Neural progenitor cell (in vitro differentiated cells): Measurements from ENCODE around the gene MFGE8. TPM values are rescaled to one million over a fixed set of nuclear protein-coding genes. Genes with fewer than 3 reads are reported as not detected.

Experiments
- DNase-seq: peaks from one replicate; pipeline ENCODE4 v3.0.0-alpha.2; 2016; ENCODE audit warnings: low spot score
- H2AFZ ChIP-seq: fragments of 200-600 bp; sonication (generic); replicated peaks from 2 replicates; pipeline ENCODE4 v1.6.1; 2016; ENCODE audit warnings: antibody characterized with exemption
- H3F3A ChIP-seq: fragments of 200-600 bp; sonication (generic); 2 replicates; pipeline ENCODE4 v1.6.1; 2016; ENCODE audit warnings: antibody characterized with exemption, low read depth
- H3K27ac ChIP-seq: fragments of 200-600 bp; sonication (generic); 2 replicates; pipeline ENCODE4 v1.5.1; 2016; ENCODE audit warnings: mild to moderate bottlenecking
- H3K27me3 ChIP-seq: fragments of 200-600 bp; sonication (generic); 2 replicates; pipeline ENCODE4 v1.6.1; 2016; ENCODE audit warnings: mild to moderate bottlenecking, moderate library complexity
- H3K36me3 ChIP-seq: fragments of 200-600 bp; sonication (generic); 2 replicates; pipeline ENCODE4 v1.5.1; 2016
- H3K4me1 ChIP-seq: fragments of 200-600 bp; sonication (generic); 2 replicates; pipeline ENCODE4 v1.6.1; 2016; ENCODE audit warnings: mixed run types
- H3K4me2 ChIP-seq: fragments of 200-600 bp; sonication (generic); 2 replicates; pipeline ENCODE4 v1.6.1; 2016
- H3K4me3 ChIP-seq: fragments of 200-600 bp; sonication (generic); 2 replicates; pipeline ENCODE4 v1.5.1; 2016
- H3K79me2 ChIP-seq: fragments of 200-600 bp; sonication (generic); 2 replicates; pipeline ENCODE4 v1.6.1; 2016; ENCODE audit warnings: low read depth
- H3K9ac ChIP-seq: fragments of 200-600 bp; sonication (generic); 2 replicates; pipeline ENCODE4 v1.6.1; 2016
- H3K9me3 ChIP-seq: fragments of 200-600 bp; sonication (generic); 2 replicates; pipeline ENCODE4 v1.5.1; 2016; ENCODE audit warnings: low read depth
- H4K20me1 ChIP-seq: fragments of 200-600 bp; sonication (generic); 2 replicates; pipeline ENCODE4 v1.6.1; 2016; ENCODE audit warnings: low read depth
- H3K27ac Mint-ChIP-seq: 3 replicates; pipeline ENCODE4 v1.8.0; 2021; ENCODE audit warnings: mixed read lengths
- H3K27me3 Mint-ChIP-seq: 2 replicates; pipeline ENCODE4 v1.8.0; 2022; ENCODE audit warnings: low read depth, mild to moderate bottlenecking, inconsistent platforms, moderate library complexity, mixed read lengths; ENCODE audit not compliant: insufficient read depth
- H3K36me3 Mint-ChIP-seq: 3 replicates; pipeline ENCODE4 v1.8.0; 2021; ENCODE audit warnings: mixed read lengths
- H3K4me1 Mint-ChIP-seq: 3 replicates; pipeline ENCODE4 v1.8.0; 2021; ENCODE audit warnings: mixed read lengths
- H3K4me3 Mint-ChIP-seq: 3 replicates; pipeline ENCODE4 v1.8.0; 2021; ENCODE audit warnings: mild to moderate bottlenecking, moderate library complexity, mixed read lengths
- H3K9me3 Mint-ChIP-seq: 3 replicates; pipeline ENCODE4 v1.8.0; 2020; ENCODE audit warnings: mixed read lengths
- CTCF ChIP-seq: fragments of 200-600 bp; sonication (generic); IDR thresholded peaks from 2 replicates; pipeline ENCODE4 v1.5.1; 2017; ENCODE audit warnings: antibody characterized with exemption, mild to moderate bottlenecking
- EZH2 ChIP-seq: fragments of 200-600 bp; sonication (generic); IDR thresholded peaks from 2 replicates; pipeline ENCODE4 v1.6.1; 2017; ENCODE audit warnings: antibody characterized with exemption, mild to moderate bottlenecking, moderate library complexity
- EZH2phosphoT487 ChIP-seq: fragments of 200-600 bp; sonication (generic); IDR thresholded peaks from 2 replicates; pipeline ENCODE4 v1.6.1; 2017; ENCODE audit warnings: antibody characterized with exemption
- total RNA-seq: library from RNA; depleted of rRNA; stranded (reverse); fragments of >200 nt; gene quantifications from 2 replicates; pipeline ENCODE4 v1.2.3, GENCODE V29; 2015; ENCODE audit warnings: low replicate concordance

Gene MFGE8
- total RNA-seq, 1 donor from 2014 or later: 92.6 TPM

GRCh38 chr15:88871313-88871712 is 41.9 kb downstream of the MFGE8 start:
- no peaks in the 10 kb centered on the region for H3K79me2 ChIP-seq
- no peak for DNase-seq
- no peak overlapping the region for H3K27ac Mint-ChIP-seq
- peaks cover 7% of the 10 kb centered on the region for H3K27me3 Mint-ChIP-seq
- no peaks in the 10 kb centered on the region for H3F3A ChIP-seq
- no peaks in the 10 kb centered on the region for H3K4me1 ChIP-seq
- no peak overlapping the region for H2AFZ ChIP-seq
- no peaks in the 10 kb centered on the region for H3K36me3 ChIP-seq
- H3K9ac ChIP-seq: no peak overlapping the region
- H3K4me3 ChIP-seq: no peak overlapping the region
- TF ChIP-seq EZH2phosphoT487 (no peak), CTCF (no peak), EZH2 (no peak)
- no peaks in the 10 kb centered on the region for H3K27me3 ChIP-seq
- H3K27ac ChIP-seq: no peak overlapping the region
- H3K9me3 ChIP-seq: no peaks in the 10 kb centered on the region
- no peaks in the 10 kb centered on the region for H3K4me1 Mint-ChIP-seq
- H3K4me3 Mint-ChIP-seq: no peak overlapping the region
- H3K4me2 ChIP-seq: no peak overlapping the region
- peaks cover 17% of the 10 kb centered on the region for H3K9me3 Mint-ChIP-seq
- H3K36me3 Mint-ChIP-seq: no peaks in the 10 kb centered on the region
- H4K20me1 ChIP-seq: no peaks in the 10 kb centered on the region

- no peaks in the 10 kb centered on the region for H3K9me3 ChIP-seq
- no peak overlapping the region for H3K9ac ChIP-seq
- no peaks in the 10 kb centered on the region for H3K36me3 Mint-ChIP-seq
- H3K4me1 Mint-ChIP-seq: no peaks in the 10 kb centered on the region
- no peak overlapping the region for H3K27ac Mint-ChIP-seq
- H2AFZ ChIP-seq: no peak overlapping the region
- no peak overlapping the region for H3K27ac ChIP-seq
- no peaks in the 10 kb centered on the region for H3K79me2 ChIP-seq
- no peak overlapping the region for H3K4me3 Mint-ChIP-seq
- no peaks in the 10 kb centered on the region for H4K20me1 ChIP-seq
- H3F3A ChIP-seq: no peaks in the 10 kb centered on the region
- no peak overlapping the region for H3K4me2 ChIP-seq
- H3K27me3 Mint-ChIP-seq: peaks cover 4% of the 10 kb centered on the region
- no peak overlapping the region for H3K4me3 ChIP-seq
- H3K36me3 ChIP-seq: no peaks in the 10 kb centered on the region
- no peak for DNase-seq
- TF ChIP-seq EZH2 (no peak), CTCF (no peak), EZH2phosphoT487 (no peak)
- H3K4me1 ChIP-seq: no peaks in the 10 kb centered on the region
- H3K9me3 Mint-ChIP-seq: peaks cover 17% of the 10 kb centered on the region
- no peaks in the 10 kb centered on the region for H3K27me3 ChIP-seq
Measured at GRCh38 chr15:88866295-88866881, 46.8 kb downstream of the MFGE8 start.

- H3K27ac Mint-ChIP-seq: no peak overlapping the region
- Histone ChIP-seq H3K79me2 (no peaks in the 10 kb centered on the region), H3F3A (no peaks in the 10 kb centered on the region), H2AFZ (no peak overlapping the region), H4K20me1 (no peaks in the 10 kb centered on the region), H3K9ac (no peak overlapping the region), H3K36me3 (no peaks in the 10 kb centered on the region), H3K27ac (no peak overlapping the region), H3K4me1 (no peaks in the 10 kb centered on the region), H3K9me3 (no peaks in the 10 kb centered on the region), H3K27me3 (no peaks in the 10 kb centered on the region), H3K4me3 (no peak overlapping the region), H3K4me2 (no peak overlapping the region)
- H3K27me3 Mint-ChIP-seq: peaks cover 2% of the 10 kb centered on the region
- peaks cover 17% of the 10 kb centered on the region for H3K9me3 Mint-ChIP-seq
- TF ChIP-seq EZH2phosphoT487: no peak
- no peak for TF ChIP-seq CTCF
- TF ChIP-seq EZH2: no peak
- DNase-seq: no peak
- H3K36me3 Mint-ChIP-seq: no peaks in the 10 kb centered on the region
- no peak overlapping the region for H3K4me3 Mint-ChIP-seq
- no peaks in the 10 kb centered on the region for H3K4me1 Mint-ChIP-seq
Measured at GRCh38 chr15:88865498-88866099, 47.6 kb downstream of the MFGE8 start.
